Measurements from ENCODE around the gene PRRT4.

Gene PRRT4

DNA sequence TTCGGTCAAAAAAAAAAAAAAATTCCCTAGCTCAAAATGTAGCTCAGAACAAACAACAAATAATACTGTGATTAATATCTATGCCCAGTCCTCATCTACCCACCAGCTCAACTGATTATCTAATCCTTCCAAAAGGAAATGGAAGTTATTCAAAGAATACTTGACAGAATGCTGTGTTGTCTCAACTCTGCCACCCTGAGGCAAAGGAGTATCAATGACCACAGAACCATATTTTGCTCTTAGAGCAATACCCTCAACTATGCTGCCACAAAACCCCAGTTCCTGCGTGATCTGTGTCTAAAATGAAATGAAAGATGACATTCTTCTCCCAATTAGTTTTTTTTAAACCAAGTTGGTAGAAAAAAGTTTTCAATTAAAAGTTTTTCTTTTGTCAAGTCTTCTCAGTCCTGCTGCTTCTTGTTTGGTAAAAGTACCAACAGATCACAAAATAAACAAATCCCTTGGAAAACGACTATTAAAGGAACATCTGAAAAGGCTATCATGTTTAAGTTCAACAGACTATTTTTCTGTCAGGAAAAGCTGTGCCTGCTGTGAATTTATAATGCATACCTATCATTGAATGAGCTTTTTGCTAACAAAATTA lies 39.3 kb downstream of the PRRT4 start:
- Histone ChIP-seq H3K36me3 (ENCODE audit: insufficient read depth, low read length) (peaks cover 12% of the 10 kb centered on the region), H3K9me3 (ENCODE audit: control insufficient read depth, insufficient read depth, low read length) (no peaks in the 10 kb centered on the region), H3K4me1 (ENCODE audit: insufficient read depth, low read length) (no peaks in the 10 kb centered on the region), H3K9ac (ENCODE audit: low read depth, low read length) (no peak overlapping the region)

DNA sequence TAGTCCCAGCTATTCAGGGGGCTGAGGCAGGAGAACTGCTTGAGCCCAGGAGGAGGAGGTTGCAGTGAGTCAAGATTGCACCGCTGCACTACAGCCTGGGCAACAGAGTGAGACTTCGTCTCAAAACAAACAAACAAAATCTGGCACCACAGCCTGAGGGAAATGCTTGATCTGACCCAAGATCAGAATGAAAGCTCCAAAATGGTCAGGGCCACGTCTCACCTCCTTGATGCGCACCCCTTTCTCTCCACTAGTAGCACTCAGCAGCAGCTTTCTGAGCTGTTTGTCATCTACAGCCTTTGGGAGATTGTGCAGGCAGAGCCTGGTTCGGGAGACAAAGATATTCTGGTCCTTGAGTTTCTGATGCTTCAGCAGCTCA lies 40.5 kb downstream of the PRRT4 start:
- no peaks in the 10 kb centered on the region for H3K9me3 ChIP-seq (ENCODE audit: control insufficient read depth, insufficient read depth, low read length)
- peaks cover 17% of the 10 kb centered on the region for H3K36me3 ChIP-seq (ENCODE audit: insufficient read depth, low read length)
- H3K9ac ChIP-seq (ENCODE audit: low read depth, low read length): no peak overlapping the region
- H3K4me1 ChIP-seq (ENCODE audit: insufficient read depth, low read length): no peaks in the 10 kb centered on the region

DNA sequence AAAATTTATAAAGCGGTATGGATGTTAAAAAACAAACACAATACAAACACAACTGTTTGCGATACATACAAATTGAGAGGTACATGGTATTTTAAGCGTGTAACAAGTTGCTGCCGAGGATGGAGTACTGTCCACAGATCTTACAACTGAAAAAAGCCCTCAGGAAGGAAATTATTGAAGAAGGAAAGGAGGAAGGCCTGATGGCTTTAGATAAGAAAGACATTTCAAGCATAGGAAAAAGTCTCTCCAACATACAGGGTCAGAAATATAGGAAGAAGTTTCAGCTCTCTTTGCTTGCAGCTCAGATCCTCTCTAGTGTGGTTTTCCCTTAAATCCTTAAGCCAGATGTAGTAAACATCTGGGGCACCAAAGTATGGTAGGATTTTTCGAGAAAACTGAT lies 42.8 kb downstream of the PRRT4 start:
- Histone ChIP-seq H3K9me3 (ENCODE audit: control insufficient read depth, insufficient read depth, low read length) (no peaks in the 10 kb centered on the region), H3K4me1 (ENCODE audit: insufficient read depth, low read length) (no peaks in the 10 kb centered on the region), H3K9ac (ENCODE audit: low read depth, low read length) (no peak overlapping the region), H3K36me3 (ENCODE audit: insufficient read depth, low read length) (peaks cover 22% of the 10 kb centered on the region)

DNA sequence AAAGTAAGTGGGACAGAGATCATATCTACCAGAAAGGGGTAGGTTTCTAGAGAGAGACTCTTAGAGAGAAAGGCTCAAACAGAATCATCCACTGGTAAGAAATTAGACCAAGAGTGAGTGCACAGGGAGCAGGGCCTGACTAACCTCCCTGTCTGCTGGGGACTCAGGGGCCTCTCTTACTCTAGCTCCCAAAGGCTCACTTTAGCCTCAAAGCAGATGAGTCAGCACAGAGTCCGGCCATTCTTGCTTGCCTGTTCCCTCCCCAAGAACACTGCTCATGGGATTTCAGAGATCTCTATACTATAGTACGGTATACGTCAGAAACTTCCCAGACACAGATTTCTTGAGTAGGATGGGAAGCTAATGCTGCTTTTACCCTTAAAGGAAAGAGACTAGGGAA lies 50.5 kb downstream of the PRRT4 start:
- Histone ChIP-seq H3K4me1 (ENCODE audit: insufficient read depth, low read length) (no peaks in the 10 kb centered on the region), H3K9ac (ENCODE audit: low read depth, low read length) (no peak overlapping the region), H3K9me3 (ENCODE audit: control insufficient read depth, insufficient read depth, low read length) (no peaks in the 10 kb centered on the region), H3K36me3 (ENCODE audit: insufficient read depth, low read length) (peaks cover 29% of the 10 kb centered on the region)

DNA sequence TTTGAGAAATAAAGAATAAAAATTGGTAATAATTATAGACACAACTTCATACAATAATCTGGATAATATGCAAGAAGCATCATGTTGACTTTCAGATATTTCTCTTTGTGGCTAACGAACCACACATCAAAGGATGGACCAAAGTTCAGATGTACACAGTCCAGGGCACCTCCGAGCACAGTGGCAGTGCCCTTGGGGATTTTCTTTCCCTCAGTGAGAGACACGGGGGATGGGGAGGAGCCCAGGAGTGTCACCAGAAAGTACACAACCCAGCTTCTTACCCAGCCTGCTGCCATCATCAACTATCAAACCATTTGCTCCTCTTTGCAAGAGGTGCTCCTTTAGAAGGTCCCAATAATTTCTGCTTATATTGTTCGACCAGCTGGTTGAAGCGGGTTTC lies 51.0 kb downstream of the PRRT4 start:
- no peaks in the 10 kb centered on the region for H3K9me3 ChIP-seq (ENCODE audit: control insufficient read depth, insufficient read depth, low read length)
- peaks cover 29% of the 10 kb centered on the region for H3K36me3 ChIP-seq (ENCODE audit: insufficient read depth, low read length)
- no peaks in the 10 kb centered on the region for H3K4me1 ChIP-seq (ENCODE audit: insufficient read depth, low read length)
- no peak overlapping the region for H3K9ac ChIP-seq (ENCODE audit: low read depth, low read length)

DNA sequence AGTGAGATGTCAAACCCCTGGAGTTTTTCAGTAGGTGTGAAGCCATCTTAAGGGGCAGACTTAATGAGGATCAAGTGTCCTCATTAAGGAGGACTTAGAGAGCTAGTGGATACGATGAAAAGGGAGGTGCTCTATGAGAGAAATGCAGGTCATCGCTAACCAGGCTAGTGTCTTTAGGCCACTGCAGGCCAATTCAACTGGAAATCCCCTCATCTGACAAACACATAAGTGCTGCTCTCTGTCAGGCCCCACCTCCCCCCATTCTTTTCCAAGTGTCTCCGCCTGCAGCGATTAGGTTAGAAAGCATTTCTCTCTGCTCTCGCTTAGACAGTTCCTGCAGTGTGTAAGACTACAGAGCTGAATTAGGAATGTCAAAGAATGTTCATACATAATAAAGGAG lies 51.5 kb downstream of the PRRT4 start:
- Histone ChIP-seq H3K36me3 (ENCODE audit: insufficient read depth, low read length) (peaks cover 28% of the 10 kb centered on the region), H3K4me1 (ENCODE audit: insufficient read depth, low read length) (no peaks in the 10 kb centered on the region), H3K9ac (ENCODE audit: low read depth, low read length) (no peak overlapping the region), H3K9me3 (ENCODE audit: control insufficient read depth, insufficient read depth, low read length) (no peaks in the 10 kb centered on the region)

DNA sequence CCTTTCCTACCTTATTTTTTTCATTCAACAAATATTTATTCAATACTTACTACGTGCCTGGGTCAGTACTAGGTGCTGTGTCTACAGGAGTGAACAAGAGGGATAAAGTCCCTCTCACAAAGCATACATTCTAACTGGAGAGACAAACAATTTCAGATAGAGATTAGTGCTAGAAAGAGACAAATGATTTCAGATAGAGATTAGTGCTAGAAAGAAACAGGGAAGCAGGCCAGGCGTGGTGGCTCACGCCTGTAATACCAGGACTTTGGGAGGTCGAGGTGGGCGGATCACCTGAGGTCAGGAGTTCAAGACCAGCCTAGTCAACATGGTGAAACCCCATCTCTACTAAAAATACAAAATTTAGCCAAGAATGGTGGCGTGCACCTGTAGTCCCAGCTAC lies 52.4 kb downstream of the PRRT4 start:
- H3K9ac ChIP-seq (ENCODE audit: low read depth, low read length): no peak overlapping the region
- H3K4me1 ChIP-seq (ENCODE audit: insufficient read depth, low read length): no peaks in the 10 kb centered on the region
- peaks cover 24% of the 10 kb centered on the region for H3K36me3 ChIP-seq (ENCODE audit: insufficient read depth, low read length)
- H3K9me3 ChIP-seq (ENCODE audit: control insufficient read depth, insufficient read depth, low read length): no peaks in the 10 kb centered on the region

DNA sequence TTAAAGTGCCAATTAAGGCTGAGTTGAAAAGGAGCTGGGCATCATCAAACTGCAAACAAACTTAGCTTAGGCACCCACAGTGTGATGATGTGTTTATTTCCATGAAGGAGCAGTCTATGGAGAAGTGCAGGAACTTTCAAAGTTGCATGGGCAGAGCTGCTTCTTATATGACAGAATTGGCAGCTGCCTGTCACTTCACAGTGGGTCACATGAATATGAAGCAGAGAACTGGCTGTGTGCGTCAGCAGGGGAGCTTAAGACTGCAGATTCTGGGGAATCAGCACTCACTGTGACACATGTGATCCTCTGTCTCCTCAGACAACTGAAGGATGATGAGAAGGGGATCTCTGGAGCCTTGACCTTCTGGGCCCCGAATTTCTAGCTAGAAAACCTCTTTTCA lies 54.4 kb downstream of the PRRT4 start:
- H3K9me3 ChIP-seq (ENCODE audit: control insufficient read depth, insufficient read depth, low read length): no peaks in the 10 kb centered on the region
- no peaks in the 10 kb centered on the region for H3K4me1 ChIP-seq (ENCODE audit: insufficient read depth, low read length)
- H3K36me3 ChIP-seq (ENCODE audit: insufficient read depth, low read length): peaks cover 30% of the 10 kb centered on the region
- H3K9ac ChIP-seq (ENCODE audit: low read depth, low read length): no peak overlapping the region

DNA sequence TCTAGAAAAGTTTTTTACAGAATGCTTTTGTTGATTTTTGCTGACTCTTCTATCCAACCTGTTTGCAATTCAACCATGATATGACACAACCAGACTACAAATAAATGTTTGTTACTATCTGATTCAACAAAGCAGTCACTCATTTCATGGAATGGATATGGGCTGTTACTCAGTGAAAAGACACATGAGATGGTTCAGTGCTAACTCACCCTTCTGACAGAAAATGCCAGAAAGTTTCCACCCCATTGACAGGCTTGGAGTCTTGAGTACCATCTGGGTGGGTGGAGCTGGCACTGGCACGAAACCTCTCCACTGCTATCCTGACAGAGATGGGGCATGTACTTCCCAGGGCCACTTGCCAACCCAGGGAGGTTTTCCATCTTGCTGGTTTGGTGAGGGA lies 57.3 kb downstream of the PRRT4 start:
- H3K4me1 ChIP-seq (ENCODE audit: insufficient read depth, low read length): peaks cover 10% of the 10 kb centered on the region; the same call in 1 of the 2 replicates
- H3K9me3 ChIP-seq (ENCODE audit: control insufficient read depth, insufficient read depth, low read length): no peaks in the 10 kb centered on the region
- H3K36me3 ChIP-seq (ENCODE audit: insufficient read depth, low read length): peaks cover 18% of the 10 kb centered on the region
- H3K9ac ChIP-seq (ENCODE audit: low read depth, low read length): no peak overlapping the region

DNA sequence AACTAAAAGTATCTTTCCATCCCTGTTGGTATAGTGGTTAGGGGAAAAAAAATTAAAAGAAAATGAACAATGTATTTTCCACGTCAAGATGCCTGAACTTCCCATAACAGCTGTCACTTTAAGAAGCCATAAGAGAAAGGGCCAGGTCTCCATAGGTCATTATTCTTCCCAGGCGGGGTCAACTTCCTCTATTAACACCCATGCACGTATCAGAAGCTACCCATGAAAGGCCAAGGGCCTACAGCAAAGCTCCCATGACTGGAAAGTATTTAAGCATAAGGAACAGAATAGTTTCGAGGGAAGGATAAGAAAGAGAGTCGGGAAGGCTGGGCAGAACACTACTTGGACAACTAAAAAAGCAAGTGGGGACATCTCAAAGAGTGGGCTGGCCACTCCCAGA lies 57.8 kb downstream of the PRRT4 start:
- H3K9me3 ChIP-seq (ENCODE audit: control insufficient read depth, insufficient read depth, low read length): no peaks in the 10 kb centered on the region
- no peak overlapping the region for H3K9ac ChIP-seq (ENCODE audit: low read depth, low read length)
- peaks cover 18% of the 10 kb centered on the region for H3K36me3 ChIP-seq (ENCODE audit: insufficient read depth, low read length)
- H3K4me1 ChIP-seq (ENCODE audit: insufficient read depth, low read length): peaks cover 15% of the 10 kb centered on the region

DNA sequence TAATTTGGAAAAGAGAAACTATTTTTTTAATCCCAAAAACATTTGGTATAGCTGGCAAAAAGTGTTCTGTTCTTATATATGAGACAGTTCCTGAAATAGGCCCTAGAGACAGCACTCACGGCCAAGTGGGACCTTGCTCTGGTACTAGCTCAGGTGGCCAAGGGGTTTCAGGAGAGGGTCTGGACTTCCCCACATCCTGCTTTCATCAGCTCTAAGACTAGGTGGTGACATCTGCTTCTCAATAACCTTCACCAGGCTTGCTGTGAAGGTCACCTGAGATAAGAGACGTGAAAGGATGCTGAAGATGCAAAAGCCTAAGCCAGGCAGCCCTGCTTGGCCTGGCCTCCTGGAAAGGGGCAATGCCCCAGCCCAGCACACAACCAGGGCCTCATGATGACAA lies 58.4 kb downstream of the PRRT4 start:
- Histone ChIP-seq H3K9ac (ENCODE audit: low read depth, low read length) (no peak overlapping the region), H3K36me3 (ENCODE audit: insufficient read depth, low read length) (peaks cover 18% of the 10 kb centered on the region), H3K4me1 (ENCODE audit: insufficient read depth, low read length) (peaks cover 18% of the 10 kb centered on the region), H3K9me3 (ENCODE audit: control insufficient read depth, insufficient read depth, low read length) (no peaks in the 10 kb centered on the region)

DNA sequence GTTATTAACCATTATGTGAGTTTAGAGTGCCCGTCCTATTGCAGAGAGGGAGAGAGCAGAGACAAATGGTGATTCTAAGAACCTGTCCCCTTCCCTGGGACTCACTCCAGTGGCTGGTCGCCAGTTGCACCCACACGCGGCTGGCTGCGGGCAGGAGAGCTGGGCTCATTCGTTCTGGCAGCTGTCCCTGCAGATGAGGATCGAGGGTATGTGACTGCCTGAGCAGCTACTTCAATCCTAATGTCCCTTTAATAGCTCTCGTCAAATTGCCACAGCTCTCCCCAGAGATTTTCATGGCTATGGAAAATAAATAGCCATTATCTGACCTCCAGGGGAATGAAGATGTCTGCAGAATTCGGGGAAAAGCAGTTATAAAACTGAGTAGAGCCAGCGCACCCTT lies 59.4 kb downstream of the PRRT4 start:
- Histone ChIP-seq H3K9me3 (ENCODE audit: control insufficient read depth, insufficient read depth, low read length) (no peaks in the 10 kb centered on the region), H3K36me3 (ENCODE audit: insufficient read depth, low read length) (peaks cover 18% of the 10 kb centered on the region), H3K4me1 (ENCODE audit: insufficient read depth, low read length) (peaks cover 18% of the 10 kb centered on the region), H3K9ac (ENCODE audit: low read depth, low read length) (no peak overlapping the region)

Data from ES-I3 (cell line).